ENCODE data around the gene ASB10. TPM values are rescaled to one million over a fixed set of nuclear protein-coding genes. Genes with fewer than 3 reads are reported as not detected.
A peak's percentile ranks its signal among the peaks of the same experiment; 100 is the strongest.

ASB10 gene
- total and polyA plus RNA-seq, 2 of the 13 experiments (the other 11 are each of a cell fraction or from before 2014, with no cell fraction given) = not detected

DNA sequence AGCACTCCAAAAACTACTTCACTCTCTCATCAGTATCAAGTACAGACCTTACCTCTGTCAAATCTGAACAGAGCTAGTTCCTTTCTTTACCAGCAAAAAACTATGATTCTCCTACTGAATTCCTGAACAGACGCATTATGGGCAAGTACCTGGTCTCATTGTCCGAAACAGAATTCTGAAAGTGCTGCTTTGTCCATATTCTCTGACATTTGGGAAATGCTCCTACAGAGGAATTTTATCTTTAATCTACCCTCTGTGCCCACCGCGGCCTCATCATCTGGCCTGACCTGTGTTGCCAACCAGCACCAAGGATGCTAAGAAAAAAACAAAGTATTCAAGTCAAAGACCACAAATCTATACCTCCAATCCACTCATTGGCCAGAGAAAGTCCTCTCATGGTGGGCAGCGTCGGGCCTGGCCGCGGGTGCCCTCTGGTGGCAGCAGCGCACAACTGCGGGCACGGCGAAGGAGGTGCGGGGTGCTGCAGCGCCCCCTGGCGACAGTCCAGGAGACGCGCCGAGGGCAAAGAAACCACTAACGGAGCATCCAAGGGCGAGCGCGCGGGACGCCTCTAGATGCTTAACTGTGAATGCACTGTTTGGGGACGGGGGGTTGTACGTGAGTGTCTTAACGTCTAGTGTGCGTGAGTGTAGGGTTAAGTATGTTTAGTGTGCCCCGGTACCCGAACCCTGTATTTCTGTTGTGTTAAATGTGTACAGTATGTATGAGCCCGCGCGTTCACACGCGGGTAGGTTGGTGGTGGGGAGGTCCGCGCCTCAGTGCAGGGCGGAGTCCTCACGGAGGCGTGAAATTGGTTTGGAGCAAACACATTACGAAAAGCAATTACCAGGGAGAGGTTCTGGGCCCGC lies 14.5 kb downstream of the ASB10 start (continued):
- TF ChIP-seq RCOR2 (CRISPR knock-in tag; IDR thresholded peaks at IDR 0.05) = no peak
- no peak for TF ChIP-seq FOXA1 (IDR thresholded peaks at IDR 0.05)
- TF ChIP-seq FOXA1 (CRISPR knock-in tag; IDR thresholded peaks at IDR 0.05) = 0 out of 2 replicates have a peak, but pooled peaks have one; percentile 5
- TF ChIP-seq MED8 (CRISPR knock-in tag; IDR thresholded peaks at IDR 0.05; ENCODE audit: insufficient replicate concordance) = no peak
- TF ChIP-seq ZKSCAN5 (CRISPR knock-in tag; IDR thresholded peaks at IDR 0.05) = no peak
- TF ChIP-seq, protein P1, sequence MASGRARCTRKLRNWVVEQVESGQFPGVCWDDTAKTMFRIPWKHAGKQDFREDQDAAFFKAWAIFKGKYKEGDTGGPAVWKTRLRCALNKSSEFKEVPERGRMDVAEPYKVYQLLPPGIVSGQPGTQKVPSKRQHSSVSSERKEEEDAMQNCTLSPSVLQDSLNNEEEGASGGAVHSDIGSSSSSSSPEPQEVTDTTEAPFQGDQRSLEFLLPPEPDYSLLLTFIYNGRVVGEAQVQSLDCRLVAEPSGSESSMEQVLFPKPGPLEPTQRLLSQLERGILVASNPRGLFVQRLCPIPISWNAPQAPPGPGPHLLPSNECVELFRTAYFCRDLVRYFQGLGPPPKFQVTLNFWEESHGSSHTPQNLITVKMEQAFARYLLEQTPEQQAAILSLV (CRISPR knock-in tag; IDR thresholded peaks at IDR 0.05; ENCODE audit: borderline replicate concordance) = no peak
- TF ChIP-seq HES4 (CRISPR knock-in tag; IDR thresholded peaks at IDR 0.05; ENCODE audit: borderline replicate concordance) = no peak
- 0 out of 2 replicates have a peak, but pooled peaks have one; percentile 44 for TF ChIP-seq PPARG (CRISPR knock-in tag; conservative IDR thresholded peaks at IDR 0.05)
- TF ChIP-seq, protein P2, sequence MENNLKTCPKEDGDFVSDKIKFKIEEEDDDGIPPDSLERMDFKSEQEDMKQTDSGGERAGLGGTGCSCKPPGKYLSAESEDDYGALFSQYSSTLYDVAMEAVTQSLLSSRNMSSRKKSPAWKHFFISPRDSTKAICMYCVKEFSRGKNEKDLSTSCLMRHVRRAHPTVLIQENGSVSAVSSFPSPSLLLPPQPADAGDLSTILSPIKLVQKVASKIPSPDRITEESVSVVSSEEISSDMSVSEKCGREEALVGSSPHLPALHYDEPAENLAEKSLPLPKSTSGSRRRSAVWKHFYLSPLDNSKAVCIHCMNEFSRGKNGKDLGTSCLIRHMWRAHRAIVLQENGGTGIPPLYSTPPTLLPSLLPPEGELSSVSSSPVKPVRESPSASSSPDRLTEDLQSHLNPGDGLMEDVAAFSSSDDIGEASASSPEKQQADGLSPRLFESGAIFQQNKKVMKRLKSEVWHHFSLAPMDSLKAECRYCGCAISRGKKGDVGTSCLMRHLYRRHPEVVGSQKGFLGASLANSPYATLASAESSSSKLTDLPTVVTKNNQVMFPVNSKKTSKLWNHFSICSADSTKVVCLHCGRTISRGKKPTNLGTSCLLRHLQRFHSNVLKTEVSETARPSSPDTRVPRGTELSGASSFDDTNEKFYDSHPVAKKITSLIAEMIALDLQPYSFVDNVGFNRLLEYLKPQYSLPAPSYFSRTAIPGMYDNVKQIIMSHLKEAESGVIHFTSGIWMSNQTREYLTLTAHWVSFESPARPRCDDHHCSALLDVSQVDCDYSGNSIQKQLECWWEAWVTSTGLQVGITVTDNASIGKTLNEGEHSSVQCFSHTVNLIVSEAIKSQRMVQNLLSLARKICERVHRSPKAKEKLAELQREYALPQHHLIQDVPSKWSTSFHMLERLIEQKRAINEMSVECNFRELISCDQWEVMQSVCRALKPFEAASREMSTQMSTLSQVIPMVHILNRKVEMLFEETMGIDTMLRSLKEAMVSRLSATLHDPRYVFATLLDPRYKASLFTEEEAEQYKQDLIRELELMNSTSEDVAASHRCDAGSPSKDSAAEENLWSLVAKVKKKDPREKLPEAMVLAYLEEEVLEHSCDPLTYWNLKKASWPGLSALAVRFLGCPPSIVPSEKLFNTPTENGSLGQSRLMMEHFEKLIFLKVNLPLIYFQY (CRISPR knock-in tag; IDR thresholded peaks at IDR 0.05; ENCODE audit: borderline replicate concordance) = peak; percentile 49; the same call in 1 of the 2 replicates
- TF ChIP-seq ZNF7 (CRISPR knock-in tag; IDR thresholded peaks at IDR 0.05) = no peak
- TF ChIP-seq, protein P3, sequence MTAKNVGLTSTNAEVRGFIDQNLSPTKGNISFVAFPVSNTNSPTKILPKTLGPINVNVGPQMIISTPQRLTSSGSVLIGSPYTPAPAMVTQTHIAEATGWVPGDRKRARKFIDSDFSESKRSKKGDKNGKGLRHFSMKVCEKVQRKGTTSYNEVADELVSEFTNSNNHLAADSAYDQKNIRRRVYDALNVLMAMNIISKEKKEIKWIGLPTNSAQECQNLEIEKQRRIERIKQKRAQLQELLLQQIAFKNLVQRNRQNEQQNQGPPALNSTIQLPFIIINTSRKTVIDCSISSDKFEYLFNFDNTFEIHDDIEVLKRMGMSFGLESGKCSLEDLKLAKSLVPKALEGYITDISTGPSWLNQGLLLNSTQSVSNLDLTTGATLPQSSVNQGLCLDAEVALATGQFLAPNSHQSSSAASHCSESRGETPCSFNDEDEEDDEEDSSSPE (CRISPR knock-in tag; IDR thresholded peaks at IDR 0.05) = no peak
- peak; percentile 55; the same call in 1 of the 2 replicates for TF ChIP-seq ZFX (CRISPR knock-in tag; IDR thresholded peaks at IDR 0.05; ENCODE audit: low read depth)
- TF ChIP-seq, protein P4, sequence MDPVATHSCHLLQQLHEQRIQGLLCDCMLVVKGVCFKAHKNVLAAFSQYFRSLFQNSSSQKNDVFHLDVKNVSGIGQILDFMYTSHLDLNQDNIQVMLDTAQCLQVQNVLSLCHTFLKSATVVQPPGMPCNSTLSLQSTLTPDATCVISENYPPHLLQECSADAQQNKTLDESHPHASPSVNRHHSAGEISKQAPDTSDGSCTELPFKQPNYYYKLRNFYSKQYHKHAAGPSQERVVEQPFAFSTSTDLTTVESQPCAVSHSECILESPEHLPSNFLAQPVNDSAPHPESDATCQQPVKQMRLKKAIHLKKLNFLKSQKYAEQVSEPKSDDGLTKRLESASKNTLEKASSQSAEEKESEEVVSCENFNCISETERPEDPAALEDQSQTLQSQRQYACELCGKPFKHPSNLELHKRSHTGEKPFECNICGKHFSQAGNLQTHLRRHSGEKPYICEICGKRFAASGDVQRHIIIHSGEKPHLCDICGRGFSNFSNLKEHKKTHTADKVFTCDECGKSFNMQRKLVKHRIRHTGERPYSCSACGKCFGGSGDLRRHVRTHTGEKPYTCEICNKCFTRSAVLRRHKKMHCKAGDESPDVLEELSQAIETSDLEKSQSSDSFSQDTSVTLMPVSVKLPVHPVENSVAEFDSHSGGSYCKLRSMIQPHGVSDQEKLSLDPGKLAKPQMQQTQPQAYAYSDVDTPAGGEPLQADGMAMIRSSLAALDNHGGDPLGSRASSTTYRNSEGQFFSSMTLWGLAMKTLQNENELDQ (CRISPR knock-in tag; IDR thresholded peaks at IDR 0.05; ENCODE audit: borderline replicate concordance) = no peak
- TF ChIP-seq ZNF567 (CRISPR knock-in tag; IDR thresholded peaks at IDR 0.05; ENCODE audit: borderline replicate concordance) = 0 out of 2 replicates have a peak, but pooled peaks have one; percentile 46
- no peak for TF ChIP-seq ZMYM3 (CRISPR knock-in tag; IDR thresholded peaks at IDR 0.05)
- no peak for TF ChIP-seq ZNF317 (CRISPR knock-in tag; IDR thresholded peaks at IDR 0.05)
- no peak for TF ChIP-seq ETV6 (CRISPR knock-in tag; conservative IDR thresholded peaks at IDR 0.05)
- TF ChIP-seq MNT (IDR thresholded peaks at IDR 0.05) = no peak
- TF ChIP-seq HCFC1 (IDR thresholded peaks at IDR 0.05; ENCODE audit: low read depth, low read length) = no peak
